Measurements from ENCODE around the gene FRG2. TPM values are rescaled to one million over a fixed set of nuclear protein-coding genes. Genes with fewer than 3 reads are reported as not detected.
"Not testable (repeated sequence)": the region's sequence is repeated elsewhere in the genome, so short reads cannot be mapped to it uniquely, and the experiment has no call there.

FRG2 gene
- not detected for total RNA-seq

GRCh38 chr4:190027156-190027555 is at the start of gene FRG2:
Gene FRG2, minus strand, starts transcription at chr4:190027256. Its CDS starts 52 bp downstream, at chr4:190027204.
- ATAC-seq (ENCODE audit: low FRiP score); DNase-seq (ENCODE audit: low spot score): not testable (repeated sequence)

GRCh38 chr4:190068351-190068750 is 41.3 kb upstream of the FRG2 start:
- DNase-seq (ENCODE audit: low spot score); ATAC-seq (ENCODE audit: low FRiP score): not testable (repeated sequence)

- not testable (repeated sequence) for ATAC-seq (ENCODE audit: low FRiP score); DNase-seq (ENCODE audit: low spot score)
Measured at GRCh38 chr4:190064805-190065204, 37.7 kb upstream of the FRG2 start.

- ATAC-seq (ENCODE audit: low FRiP score); DNase-seq (ENCODE audit: low spot score): not testable (repeated sequence)
Measured at GRCh38 chr4:190064342-190064741, 37.3 kb upstream of the FRG2 start, which contains the start of gene DBET. Gene DBET, plus strand, starts transcription at chr4:190064502.

GRCh38 chr4:190058997-190059396 is 31.9 kb upstream of the FRG2 start:
- ATAC-seq (ENCODE audit: low FRiP score); DNase-seq (ENCODE audit: low spot score): not testable (repeated sequence)

GRCh38 chr4:190049378-190050239 is 22.6 kb upstream of the FRG2 start:
- ATAC-seq (ENCODE audit: low FRiP score); DNase-seq (ENCODE audit: low spot score): not testable (repeated sequence)

GRCh38 chr4:190047627-190048026 is 20.6 kb upstream of the FRG2 start:
- not testable (repeated sequence) for ATAC-seq (ENCODE audit: low FRiP score); DNase-seq (ENCODE audit: low spot score)

- not testable (repeated sequence) for DNase-seq (ENCODE audit: low spot score); ATAC-seq (ENCODE audit: low FRiP score)
Measured at GRCh38 chr4:190040873-190041272, 13.8 kb upstream of the FRG2 start.

- not testable (repeated sequence) for DNase-seq (ENCODE audit: low spot score); ATAC-seq (ENCODE audit: low FRiP score)
Measured at GRCh38 chr4:190037704-190038388, 10.8 kb upstream of the FRG2 start.

GRCh38 chr4:190031264-190031663 is 4.2 kb upstream of the FRG2 start:
- DNase-seq (ENCODE audit: low spot score); ATAC-seq (ENCODE audit: low FRiP score): not testable (repeated sequence)

GRCh38 chr4:190022614-190023281 is 4.3 kb downstream of the FRG2 start:
- DNase-seq (ENCODE audit: low spot score): not testable (repeated sequence)
- peak; percentile 76 for ATAC-seq (ENCODE audit: low FRiP score)

GRCh38 chr4:190021973-190022372 is 5.1 kb downstream of the FRG2 start:
- ATAC-seq (ENCODE audit: low FRiP score); DNase-seq (ENCODE audit: low spot score): not testable (repeated sequence)

GRCh38 chr4:190020790-190021717 is 6.0 kb downstream of the FRG2 start:
- ATAC-seq (ENCODE audit: low FRiP score) (peak; percentile 37), DNase-seq (ENCODE audit: low spot score) (no peak)
- TF ChIP-seq CTCF (IDR thresholded peaks at IDR 0.05): no peak

GRCh38 chr4:190019859-190020463 is 7.1 kb downstream of the FRG2 start:
- not testable (repeated sequence) for ATAC-seq (ENCODE audit: low FRiP score); DNase-seq (ENCODE audit: low spot score)
